GM19463 (cell line): ENCODE results near the gene SCN2A.
"Not testable (repeated sequence)": the region's sequence is repeated elsewhere in the genome, so short reads cannot be mapped to it uniquely, and the experiment has no call there.

Experiments used
- ATAC-seq: cut with Tn5 transposase; IDR thresholded peaks from one replicate; pipeline ENCODE4 v1.9.1; 2021; ENCODE audit warnings: mild to moderate bottlenecking, moderate library complexity; ENCODE audit not compliant: unreplicated experiment

Gene SCN2A

DNA sequence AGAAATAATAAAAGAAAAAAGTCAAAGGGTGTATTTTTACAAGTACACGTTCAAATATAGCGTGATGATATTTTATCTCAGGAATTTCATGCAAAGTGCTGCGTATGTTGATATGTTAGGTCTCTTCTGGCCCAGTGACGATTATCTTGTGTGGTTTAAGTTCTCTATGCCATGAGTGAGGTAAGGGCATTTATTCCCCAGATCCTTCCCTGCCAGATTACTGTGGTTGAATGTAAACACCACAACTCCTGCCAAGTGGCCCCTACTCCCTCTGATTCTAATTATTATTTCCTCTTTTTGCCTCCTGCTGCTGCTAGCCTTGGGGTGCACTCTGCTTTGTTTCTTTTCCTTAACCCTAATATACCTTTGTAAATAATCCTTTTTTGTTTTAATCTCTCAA lies 12.2 kb downstream of the SCN2A start:
- no peak for ATAC-seq

DNA sequence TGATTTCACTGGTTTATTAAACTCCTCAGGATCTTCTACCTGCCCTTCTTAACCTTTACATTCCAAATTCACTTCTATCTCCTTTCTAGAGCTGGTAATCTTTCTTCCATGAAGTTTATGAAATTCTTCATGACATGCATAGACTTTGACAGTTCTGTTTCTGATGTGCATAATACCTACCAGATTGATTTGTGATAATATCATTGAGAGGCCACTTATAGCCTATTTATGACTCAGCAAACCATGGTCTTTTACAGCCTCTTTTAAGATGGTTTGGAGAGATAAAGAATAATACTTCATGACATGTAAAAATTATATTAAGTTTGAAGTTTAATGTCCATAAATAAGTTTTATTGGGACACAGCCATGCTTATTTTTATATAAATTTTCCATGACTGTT lies 14.0 kb downstream of the SCN2A start:
- ATAC-seq, result no peak

DNA sequence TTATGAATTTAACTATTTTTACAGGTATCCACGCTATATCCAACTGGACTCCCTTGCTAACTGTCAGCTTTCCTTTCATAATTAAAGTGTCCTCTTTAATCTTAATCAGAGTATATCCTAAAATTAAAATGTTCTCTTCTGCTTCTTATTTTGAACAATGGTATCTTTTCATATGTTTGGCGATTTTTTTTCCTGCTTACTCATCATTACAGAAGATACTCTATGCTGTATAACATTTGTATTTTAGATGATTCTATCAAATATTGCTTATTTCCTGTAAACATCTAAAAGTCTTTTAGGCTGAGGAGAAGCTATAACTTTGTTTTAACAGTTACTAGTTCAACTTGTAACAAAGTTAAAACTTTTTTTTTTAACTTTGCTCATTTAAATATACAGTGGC lies 17.4 kb downstream of the SCN2A start:
- ATAC-seq, result no peak

DNA sequence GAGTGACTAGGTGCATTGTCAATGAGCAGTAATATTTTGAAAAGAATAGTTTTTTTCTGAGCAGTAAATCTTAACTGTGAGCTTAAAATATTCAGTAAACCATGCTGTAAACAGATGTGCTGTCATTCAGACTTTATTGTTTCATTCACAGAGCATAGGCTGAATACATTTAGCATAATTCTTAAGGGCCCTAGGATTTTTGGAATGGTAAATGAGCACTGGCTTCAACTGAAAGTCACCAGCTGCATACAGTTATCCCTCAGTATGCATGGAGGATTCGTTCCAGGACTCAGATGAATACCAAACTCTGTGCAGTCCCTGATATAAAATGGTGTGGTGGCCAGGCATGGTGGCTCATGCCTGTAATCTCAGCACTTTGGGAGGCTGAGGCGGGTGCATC lies 21.1 kb downstream of the SCN2A start:
- not testable (repeated sequence) for ATAC-seq

DNA sequence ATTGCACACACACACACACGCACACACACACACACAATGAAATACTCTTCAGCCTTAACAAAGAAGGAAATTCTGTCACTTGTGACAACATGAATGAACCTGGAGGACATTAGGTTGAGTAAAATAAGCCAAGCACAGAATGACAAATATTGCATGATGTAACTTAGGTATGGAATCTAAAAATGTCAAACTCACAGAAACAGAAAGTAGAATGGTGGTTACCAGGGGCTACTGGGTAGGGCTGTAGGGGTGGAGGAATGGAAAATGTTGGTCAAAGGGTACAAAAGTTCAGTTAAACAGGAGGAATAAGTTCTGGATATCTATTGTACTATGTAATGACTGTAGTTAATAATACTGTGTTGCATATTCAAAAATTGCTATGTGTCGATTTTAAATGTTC lies 29.5 kb downstream of the SCN2A start:
- ATAC-seq, result peak; percentile 90

DNA sequence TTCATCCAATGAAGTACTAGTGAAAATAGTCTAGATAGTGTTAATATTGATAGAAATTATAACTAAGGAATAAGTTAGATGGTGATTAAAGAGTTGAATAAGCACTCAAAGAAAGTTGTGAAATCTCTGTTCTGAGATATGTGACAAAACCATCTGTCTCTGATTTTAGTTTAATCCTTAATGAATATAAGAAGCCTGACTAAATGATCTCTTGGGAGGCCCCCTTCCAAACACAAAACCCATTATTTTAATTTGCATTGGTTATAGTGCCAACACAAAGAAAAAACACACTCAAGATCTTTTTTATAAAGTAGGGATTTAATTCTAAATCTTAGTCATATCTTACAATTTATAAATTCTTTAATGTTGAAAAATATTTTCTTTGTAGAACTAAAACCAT lies 34.0 kb downstream of the SCN2A start:
- no peak for ATAC-seq

DNA sequence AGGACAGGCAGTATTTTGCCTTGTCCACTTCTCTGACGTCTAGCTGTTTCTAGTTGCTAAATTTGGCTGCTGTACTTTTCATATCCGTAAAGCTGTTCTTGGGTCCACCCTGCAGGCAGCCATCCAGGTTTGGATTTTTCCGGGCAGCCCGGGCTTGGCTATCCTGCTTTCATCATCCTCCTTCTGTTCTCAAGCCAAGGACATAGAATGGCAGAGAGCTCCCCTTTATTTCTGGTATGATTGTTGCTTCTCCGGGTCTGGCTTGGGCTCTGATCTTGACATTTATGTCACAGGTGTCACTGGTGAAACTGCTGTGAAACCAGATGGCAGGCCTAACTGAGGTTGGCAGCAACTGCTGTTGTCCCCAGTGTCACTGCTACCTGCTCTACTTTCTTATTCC lies 35.5 kb downstream of the SCN2A start:
- ATAC-seq, result no peak

DNA sequence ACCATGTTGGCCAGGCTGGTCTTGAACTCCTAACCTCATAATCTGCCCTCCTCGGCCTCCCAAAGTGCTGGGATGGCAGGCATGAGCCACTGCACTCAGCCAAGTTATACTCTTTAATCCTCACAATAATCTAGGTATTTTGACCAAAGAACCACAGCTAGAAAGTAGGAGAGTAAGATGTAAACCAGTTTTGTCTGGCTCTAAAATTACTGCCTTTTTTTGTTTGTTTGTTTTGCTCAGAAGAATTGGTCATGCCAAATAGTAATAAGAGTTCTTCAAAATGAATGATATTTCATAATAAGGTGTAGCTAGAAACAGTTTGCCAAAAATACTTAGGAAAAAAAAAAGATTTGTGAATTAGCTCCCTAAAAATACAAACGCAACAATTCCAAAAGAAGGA lies 36.7 kb downstream of the SCN2A start:
- no peak for ATAC-seq

DNA sequence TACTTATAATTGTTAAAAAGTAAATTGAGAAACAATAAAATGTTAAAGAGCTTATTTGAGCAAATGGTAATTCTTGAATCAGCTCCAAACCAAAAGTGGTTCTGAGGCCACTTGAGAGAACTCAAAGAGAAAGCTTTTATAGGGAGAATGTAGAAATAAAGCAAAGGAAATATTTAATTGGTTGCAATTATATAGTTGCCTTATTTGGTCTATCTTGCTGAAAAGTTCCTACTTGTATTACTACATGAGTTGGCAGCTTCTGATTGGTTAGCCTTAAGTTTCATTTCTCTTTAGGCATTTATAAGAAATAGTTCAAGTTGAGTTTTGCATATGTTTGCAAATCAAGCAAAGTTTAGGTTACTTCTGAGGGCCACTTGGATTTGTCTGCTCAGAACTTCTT lies 38.1 kb downstream of the SCN2A start:
- ATAC-seq, result no peak

DNA sequence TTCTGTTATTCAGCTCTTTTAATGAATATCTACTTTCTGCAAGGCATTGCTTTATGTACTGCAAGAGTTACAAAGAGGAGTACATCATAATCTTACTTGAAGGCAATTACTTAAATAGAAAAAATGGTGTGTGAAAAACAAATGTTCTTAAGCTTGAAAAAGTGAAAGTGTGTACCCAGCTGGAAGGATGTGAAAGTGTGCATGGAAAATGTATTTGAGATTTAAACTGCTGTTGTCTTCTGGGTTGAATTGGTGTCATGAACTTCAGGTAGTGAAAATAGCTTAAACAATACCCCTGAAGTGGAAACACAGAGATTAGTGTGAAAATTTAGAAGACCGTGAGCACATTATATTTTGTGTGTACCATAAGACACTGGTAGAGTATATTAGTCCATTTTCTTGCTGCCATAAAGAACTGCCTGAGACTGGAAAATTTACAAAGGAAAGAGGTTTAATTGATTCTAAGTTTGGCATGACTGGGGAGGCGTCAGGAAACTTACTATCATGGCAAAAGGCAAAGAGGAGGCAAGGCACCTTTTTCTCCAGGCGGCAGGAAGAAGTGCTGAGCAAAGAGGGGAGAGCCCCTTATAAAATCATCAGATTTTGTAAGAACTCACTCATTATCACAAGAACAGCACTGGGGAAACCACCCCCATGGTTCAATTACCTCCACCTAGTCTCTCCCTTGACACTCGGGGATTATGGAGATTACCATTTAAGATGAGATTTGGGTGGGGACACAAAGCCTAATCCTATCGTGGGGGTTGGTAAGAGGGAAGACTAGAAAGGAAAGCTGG lies 38.8 kb downstream of the SCN2A start:
- ATAC-seq, result no peak

DNA sequence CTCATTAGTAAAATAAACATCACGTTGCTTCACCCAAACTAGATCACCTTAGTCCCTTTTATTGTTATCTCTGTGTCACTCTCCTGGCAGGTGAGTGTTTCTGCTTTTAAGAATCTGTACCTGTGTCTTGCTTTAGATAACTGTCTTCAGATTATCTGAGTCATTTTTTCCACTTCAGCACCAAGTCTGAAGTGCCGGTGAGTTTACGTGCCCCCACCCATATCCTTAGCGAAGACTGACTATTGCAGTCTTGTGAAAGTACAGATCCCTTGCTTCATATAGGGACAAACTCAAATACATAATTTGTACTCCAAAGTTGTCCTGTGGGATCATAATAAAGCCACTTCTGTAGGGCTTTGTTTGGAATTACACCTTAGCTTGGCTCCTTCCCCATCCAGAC lies 41.1 kb downstream of the SCN2A start:
- ATAC-seq, result no peak

DNA sequence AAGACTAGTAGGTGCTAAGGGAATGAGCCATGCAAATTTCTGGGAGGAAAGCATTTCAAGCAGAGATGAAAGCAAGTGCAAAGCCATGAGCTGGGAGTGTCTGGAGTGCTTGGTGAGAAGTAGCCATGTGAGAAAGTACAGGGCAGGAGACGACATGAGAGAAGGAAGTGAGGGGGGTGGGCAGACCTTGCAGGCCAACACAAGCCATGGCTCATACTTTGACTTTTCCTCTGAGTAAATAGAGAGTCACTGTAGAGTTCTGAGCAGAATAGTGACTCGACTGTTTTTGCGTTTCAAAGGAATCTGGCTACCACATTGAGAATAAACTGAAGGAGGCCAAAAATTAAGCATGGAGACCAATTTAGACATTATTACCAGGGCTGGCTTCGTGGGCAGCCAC lies 42.2 kb downstream of the SCN2A start:
- no peak for ATAC-seq

DNA sequence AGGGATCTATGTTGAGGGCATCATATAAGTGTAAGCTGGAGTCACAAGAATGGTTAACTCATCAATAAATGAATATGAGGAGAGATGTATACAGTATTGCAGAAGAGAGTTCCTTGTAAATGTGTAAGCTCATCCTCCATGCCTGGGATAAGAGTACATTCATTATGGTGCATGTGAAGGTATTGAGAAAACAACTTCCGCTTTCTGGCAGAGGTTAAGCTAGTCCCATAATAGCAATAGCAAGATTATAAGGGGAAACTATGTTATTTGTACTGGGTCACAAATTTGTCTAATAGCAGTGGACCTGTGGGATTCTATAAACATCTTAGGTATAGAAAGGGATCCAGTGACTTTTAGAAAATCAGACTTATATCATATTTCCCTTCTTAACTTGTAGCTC lies 44.1 kb downstream of the SCN2A start:
- no peak for ATAC-seq

DNA sequence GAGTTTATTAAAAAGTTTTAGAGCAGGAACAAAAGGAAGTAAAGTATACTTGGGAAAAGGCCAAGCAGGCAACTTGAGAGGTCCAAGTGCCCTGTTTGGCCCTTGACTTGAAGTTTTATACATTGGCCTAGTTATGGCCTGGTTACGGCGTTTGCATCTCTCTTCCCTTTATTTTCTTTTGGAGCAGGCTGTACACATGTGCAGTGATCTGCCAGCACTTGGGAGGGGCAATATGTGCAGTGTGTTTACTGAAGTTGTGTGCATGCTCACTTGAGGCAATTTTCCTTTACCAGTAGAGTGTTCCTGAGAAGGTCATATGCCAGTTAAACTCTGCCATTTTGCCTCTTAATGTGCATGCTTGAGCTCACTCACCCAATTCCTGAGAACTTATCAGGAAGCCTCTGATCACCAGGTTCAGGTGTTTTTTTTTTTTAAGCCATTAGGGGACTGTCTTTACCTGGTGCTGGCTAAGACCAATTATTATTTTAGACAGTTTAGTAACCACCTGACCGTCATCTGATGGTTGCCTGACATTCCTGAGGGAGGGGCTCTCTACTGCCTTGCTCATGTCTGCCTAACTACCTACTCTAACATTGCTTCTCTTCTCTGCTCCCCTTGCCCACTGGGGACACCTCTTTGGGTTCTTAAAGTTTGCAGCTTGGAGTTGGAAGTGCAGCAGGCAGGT lies 48.0 kb downstream of the SCN2A start:
- ATAC-seq, result no peak

DNA sequence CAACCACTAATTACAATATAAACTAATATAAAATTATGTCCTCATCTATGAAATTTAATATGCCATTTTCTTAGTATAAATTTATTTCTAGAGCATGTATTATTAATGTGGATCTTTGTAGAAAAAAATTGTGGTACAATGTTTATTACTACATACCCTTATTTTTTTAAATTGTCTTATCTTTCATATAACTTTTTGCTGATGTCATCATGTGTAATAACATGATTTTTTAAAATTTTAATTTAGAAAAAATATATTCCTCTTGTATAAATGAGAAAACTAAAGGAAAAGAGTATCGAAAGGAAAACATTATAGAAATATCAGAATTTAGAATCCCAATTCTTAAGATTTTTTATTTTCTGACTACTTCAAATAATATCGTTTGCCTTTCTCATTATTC lies 49.9 kb downstream of the SCN2A start:
- no peak for ATAC-seq

DNA sequence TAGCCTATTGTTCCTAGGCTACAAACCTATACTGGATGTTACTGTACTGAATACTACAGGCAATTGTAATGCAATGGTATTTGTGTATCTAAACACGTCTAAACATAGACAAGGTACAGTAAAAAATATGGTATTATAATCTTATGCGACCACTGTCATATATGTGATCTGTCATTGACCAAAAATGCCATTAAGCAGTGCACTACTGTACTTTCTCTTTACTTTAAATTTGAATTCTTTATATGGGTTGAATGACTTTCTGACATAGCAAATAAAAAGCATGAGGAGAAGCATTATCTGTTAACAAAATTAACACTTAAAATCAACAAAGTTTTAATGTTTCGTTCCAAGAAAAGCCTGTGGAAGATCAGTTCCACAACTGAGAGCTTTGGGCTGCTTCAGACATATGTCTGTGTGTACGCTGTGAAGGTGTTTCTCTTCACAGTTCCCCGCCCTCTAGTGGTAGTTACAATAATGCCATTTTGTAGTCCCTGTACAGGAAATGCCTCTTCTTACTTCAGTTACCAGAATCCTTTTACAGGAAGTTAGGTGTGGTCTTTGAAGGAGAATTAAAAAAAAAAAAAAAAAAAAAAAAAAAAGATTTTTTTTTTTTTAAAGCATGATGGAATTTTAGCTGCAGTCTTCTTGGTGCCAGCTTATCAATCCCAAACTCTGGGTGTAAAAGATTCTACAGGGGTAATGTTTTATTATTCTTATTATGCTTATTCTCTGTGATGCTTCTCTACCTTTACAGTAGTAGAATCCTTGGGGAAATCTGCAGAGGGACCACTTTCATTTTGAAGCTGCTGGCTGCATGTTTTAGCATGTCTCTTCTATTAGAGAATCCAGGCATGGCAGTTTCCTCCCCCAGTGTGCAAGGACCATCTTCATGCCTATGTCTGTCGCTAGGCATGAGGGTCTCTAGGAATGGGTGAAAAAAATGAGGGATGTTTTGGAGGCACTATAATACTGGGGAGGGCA lies 54.5 kb downstream of the SCN2A start:
- peak; percentile 100 for ATAC-seq

DNA sequence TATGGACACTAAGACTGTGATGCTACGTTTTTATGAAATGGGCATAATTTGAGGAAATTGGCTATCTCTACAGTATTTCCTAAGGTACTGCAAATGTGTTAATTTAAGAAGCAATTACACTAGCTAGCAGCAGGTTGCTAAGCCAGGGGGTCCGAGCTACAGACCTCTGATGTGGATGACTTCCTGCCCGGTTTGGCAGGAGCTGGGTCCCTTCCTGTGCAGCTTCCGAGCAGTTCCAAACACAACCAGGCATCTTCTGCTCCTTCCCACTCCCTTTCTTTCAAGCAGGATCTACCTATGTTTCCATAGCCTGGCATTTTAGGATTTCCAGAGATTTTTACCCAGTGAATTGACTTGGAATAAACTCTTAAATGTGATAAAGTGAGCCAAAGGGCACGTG lies 55.7 kb downstream of the SCN2A start:
- ATAC-seq, result no peak

DNA sequence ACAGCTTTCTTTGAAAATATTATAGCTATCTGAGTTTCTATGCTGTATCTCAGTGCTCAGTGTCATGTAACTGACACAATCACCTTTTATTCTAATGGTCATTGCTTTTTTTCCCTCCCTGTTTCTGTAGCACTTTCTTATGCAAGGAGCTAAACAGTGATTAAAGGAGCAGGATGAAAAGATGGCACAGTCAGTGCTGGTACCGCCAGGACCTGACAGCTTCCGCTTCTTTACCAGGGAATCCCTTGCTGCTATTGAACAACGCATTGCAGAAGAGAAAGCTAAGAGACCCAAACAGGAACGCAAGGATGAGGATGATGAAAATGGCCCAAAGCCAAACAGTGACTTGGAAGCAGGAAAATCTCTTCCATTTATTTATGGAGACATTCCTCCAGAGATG lies 56.4 kb downstream of the SCN2A start:
- no peak for ATAC-seq

DNA sequence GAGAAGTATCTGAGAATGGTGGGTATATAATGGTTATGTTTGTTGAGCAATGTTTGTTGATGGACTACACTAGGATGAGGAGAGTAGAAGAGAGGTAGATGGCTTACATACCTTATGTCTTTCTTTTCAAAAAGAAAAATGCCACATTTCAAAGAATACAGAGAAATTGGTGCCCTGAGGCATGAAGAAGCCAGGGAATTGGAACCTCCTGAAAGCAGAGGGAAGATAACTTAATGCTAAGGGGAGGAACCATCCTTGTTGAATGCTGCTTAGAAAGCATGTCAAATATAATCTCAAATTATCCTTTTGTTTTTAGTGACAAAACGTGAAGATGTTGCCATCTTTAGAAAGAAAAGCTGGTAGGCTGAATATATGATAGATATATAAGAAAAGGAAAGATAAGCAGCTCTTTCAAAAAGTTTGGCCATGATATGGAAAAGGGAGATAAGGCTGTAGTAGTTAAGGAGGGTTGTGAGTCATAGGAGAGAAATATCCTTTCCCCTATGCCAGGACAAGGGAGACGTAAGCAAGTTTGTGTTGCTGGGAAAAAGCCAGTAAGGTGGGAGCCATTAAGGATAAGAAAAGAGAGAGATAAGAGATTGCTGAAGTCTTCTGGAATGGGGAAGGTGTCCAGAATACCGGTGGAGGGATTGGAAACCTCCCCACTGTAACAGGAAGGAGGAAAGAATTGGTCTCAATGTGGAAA lies 66.3 kb downstream of the SCN2A start:
- ATAC-seq, result no peak

DNA sequence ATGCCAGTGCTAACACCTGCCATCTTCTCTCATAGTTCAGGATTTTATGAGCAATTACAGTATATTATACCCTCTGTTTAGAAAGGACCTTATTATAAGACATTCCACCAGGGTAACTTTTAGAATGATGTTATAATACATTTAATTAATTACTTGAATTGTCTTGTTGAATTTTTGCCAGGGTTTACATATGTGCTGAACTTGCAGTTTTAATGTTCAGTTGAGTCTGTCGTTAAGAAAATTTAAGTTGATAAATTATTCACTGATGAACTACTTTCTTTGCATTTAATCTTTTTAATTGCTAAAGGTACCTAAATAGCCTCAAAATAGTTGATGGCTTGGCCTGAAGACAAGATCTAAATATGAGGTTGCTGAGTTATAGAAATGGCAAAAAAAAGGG lies 68.1 kb downstream of the SCN2A start:
- ATAC-seq, result no peak

DNA sequence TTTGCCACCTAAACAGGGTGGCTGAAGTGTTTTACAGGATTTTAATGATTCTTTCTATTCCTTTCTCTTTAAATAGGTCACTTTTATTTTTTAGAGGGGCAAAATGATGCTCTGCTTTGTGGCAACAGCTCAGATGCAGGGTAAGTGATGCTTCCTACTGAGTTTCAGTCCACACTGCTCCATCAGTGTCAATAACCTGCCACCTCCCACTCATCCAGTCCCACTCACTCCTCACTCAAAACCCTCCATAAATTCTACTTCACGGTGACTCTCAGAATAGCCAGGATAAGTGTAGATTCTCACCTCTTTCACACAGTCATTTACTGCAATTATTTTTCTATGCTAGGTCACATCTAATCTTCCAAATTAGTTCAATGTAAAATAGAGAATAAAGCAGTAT lies 72.7 kb downstream of the SCN2A start:
- no peak for ATAC-seq
